Activated CD4-positive, alpha-beta T cell treated with anti-CD3 and anti-CD28 coated beads, Interleukin-2, amount 50 U/mL, for 48 hours (primary cell): ENCODE measurements around the gene SNX5.

Experiments
- DNase-seq, 2 experiments: peaks; one replicate each; pipeline ENCODE4 v3.0.0-alpha.2; 2020

The SNX5 gene

DNA sequence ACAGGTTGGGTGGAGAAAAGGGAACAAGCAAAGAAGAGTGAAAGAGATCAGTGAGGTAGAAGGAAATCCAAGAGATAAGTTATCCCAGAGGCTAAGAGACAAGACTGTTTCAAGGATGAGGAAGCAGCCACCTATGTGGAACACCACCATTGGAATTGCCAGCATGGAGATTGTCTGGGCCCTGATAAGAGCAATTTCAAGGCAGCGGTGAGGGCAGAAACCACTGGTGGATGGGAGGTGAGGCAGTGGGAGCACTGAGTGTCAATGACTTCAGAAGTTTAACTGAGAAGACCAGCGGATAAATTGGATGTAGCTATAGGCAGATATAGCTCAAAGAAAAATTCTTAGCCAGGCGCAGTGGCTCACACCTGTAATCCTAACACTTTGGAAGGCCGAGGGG lies 56.7 kb downstream of the SNX5 start:
- no peak for DNase-seq

DNA sequence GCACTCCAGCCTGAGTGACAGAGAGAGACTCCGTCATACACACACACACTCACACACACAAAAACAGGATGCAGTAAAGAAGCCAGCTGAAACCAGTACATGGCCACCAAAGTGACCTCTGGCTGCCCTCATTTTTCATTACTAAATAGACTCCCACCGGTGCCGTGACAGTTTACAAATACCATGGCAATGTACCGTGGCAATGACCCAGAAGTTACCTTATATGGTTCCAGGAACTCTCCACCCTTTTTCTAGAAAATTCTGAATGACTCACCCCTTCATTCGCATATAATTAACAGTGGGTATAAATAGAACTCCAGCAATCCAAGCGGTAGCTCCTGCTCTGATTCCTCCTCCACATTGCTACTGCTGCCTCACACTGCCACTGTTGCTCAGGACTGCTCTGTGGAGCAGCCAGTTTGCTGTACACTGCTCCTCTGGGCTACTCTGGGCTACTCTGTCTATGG lies 57.7 kb downstream of the SNX5 start:
- DNase-seq, result no peak

DNA sequence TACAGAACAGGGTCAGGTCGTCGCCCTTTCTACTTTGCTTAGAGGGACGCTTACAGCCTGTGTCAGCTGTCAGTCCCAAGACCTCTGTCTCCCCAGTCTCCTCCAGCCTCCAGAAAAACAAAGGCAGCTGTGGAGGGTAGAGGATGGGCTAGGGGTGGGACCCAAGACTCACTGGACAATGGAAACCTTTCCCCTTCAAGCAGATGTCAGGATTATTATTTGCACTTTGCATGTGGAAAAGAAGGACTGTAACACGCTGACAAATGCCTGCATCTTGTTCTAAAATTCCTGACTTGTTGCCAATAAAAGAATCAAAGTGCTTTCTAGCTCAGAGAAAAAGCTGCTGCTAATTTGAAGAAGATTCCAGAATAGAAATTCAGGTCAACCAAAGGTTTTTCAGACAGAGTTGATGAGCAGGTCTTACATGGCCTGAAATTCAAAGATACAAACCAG lies 58.7 kb downstream of the SNX5 start:
- DNase-seq, result no peak

DNA sequence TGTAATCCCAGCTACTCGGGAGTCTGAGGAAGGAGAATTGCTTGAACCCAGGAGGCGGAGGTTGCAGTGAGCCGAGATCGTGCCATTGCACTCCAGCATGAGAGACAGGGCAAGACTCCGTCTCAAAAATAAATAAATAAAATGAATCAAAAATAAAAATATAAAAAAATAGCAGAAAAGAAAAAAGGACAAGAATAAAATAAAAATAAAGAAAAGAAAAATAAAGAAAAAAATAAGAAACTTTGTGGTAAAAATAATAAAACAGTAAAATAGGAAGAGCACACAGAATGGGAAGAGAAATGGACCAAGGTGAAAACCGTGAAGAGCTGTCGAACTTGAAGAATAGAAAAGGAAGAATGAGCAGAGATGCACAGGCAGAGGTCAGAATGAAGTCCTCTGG lies 63.0 kb downstream of the SNX5 start:
- no peak for DNase-seq

DNA sequence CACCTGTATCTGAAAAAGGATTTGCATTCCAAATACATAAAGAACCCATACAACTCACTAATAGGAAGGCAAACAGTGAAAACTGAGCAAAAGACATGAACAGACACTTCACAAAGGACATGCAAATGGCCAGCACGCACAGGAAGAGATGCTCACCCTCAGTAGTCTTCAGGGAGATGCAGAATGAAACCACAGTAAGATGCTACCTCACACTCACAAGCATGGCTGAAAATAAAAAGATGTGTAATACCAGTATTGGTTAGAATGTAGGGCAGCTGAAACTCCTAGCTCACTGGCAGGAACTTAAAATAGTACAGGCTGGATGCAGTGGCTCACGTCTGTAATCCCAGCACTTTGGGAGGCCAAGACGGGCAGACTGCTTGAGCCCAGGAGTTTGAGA lies 64.6 kb downstream of the SNX5 start:
- DNase-seq, result no peak

DNA sequence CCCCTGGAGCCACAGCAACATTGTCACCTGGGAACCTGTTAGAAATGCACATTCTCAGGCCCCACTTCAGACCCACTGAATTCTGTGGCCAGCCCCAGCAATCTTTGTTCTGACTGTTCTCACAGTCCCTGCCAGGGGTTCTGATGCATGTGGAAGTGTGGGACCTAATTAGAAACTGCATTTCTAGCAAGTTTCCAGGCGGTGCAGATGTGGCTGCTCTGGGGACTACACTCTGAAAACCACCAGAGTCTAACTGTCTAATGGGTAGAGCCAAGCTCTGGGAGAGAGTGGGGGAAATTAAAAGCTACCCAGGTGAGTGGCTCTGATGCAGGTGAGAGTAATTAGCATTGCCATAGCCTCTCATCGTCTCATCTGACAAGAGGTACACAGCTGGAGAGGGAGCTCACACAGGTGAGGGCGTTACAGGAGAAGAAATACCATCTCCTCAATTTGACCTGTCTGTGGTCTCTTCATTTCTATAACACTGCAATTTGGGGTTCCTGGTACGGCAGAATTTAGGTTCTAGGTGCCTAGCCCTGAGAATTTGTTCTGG lies 66.0 kb downstream of the SNX5 start:
- no peak for DNase-seq

DNA sequence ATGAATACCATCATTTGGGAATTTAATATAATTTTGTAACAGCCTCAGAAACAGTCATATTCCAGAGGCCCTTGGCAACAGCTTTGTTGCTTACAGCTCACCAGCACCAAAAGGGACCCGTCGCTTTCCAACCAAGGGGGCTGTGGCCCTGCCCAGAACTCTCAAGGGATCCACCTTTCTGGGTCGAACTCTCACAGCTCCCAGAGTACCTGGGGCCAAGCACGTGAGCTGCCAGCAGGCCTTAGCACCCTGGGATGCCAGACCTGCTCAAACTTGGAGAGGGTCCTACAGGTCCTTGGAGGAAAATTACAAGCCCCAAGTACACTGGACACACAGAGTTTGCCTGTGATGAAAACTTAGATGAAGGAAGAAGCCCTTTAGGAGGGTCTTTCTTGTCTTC lies 66.6 kb downstream of the SNX5 start:
- no peak for DNase-seq

DNA sequence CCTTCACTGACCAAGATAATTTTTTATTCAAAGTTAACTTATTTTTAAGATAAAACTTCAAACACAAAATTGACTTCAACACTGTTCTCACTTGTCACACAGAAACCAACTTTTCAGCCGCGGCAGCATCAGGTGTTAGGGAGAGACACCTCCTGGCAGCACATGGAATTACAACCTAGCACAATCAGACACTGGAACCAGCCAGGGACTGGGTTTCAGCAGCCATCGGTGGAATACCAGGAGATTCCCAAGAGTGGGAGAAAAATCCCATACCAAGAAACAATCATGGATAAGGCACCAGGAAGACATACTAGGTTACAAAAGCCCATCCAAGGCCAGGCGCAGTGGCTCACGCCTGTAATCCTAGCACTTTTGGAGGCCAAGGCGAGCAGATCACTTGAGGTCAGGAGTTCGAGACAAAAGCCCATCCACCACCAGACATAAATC lies 70.0 kb downstream of the SNX5 start:
- peak; percentile 63 to 73 for DNase-seq

DNA sequence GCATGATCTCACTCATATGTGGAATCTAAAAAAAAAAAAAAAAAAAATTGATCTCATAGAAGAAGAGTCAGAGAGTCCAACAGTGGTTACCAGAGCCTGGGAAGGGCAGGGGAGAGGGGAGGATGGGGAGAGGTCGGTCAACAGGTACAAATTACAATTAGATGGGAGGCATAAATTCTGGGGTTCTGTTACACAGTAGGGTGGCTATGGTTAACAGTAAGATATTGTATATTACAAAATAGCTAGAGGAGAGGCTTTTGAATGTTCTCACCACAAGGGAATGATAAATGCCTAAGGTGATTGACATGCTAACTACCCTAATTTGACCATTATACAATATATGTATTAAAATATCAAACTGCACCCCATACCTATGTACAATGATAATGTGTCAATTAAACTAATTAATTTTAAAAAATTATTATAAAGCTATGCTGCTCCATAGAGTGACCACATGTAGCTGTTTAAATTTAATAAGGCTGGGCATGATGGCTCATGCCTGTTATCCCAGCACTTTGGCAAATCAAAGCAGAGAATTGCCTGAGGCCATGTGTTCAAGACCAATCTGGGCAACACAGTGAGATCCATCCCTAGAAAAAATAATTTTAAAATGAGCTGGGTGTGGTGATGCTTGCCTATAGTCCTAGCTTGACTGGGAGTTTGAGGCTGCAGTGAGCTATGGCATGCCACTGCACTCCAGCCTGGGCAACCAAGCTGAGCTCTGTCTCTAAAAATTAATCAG lies 70.9 kb downstream of the SNX5 start:
- no peak for DNase-seq

DNA sequence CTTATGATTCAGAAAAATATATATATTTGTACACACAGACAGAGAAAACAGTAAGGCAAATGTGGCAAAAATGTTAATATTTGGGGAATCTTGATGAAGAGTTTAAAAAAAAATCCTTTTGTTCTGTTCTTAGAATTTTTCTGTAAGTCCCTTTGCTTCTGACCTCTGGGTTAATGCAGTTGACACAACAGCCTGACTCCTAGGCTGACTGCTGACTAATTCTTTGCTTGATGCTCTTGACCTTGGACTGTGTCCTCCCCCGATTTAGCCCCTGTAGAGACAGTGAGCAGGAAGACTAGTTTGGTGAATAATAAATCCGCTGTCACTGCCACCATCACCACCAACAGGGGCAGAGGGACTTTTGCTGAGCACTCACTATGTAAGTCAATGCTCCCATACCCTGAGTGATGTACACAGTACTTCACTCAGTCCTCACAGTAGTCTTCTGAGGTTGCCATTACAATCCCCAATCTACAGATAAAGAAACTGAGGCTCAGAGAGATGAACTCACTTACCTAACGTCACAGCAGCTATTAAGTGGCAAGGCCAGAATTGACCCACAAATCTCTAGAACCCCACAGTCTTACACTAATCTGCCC lies 71.7 kb downstream of the SNX5 start:
- DNase-seq, result no peak

DNA sequence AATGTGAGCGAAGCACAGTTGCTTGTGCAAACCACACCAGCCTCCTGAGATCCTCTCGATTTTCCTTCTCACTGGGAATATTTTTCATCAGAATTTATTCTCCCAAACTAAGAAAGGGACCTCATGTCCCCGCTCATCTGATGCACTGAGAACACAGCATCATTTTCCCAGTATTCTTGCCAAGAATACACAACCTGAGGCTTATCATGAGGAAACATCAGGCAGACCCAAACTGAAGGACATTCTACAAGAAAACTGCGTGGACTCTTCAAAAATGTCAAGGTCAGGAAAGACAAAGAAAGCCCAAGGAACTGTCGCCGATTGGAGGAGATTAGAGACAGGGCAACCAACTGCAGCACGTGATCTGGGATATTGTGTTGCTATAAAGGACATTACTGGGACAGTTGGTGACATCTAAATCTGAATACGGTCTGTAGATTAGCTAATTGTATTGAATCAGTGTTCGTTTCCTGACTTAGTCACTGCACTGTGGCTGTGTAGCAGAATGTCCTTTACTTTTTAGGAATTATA lies 72.3 kb downstream of the SNX5 start:
- DNase-seq, result no peak

DNA sequence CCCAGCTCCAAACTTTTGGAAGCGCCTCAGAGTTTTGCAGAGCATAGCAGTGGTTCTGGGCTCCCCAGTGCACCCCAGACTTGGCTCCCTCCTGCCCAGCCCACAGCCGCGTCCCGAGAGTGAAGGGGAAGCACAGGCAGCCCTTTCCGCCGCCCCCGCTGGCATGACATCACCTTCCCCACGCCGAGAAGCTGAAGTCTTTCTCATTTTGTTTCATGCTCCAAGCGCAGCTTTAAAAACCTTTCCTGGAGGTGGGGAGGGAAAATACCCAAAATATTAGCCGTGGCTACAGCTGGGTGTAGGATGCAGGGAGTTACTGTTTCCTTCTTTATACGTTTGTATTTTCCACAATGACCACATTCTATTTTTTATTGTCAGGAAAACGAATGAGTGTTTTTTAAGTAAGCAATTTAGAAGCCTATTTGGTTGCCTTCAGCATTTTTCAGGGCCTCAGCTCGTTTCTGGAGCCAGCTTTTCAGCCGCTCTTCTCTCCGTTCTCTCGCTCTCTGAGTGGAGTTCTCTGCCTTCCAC lies 72.9 kb downstream of the SNX5 start:
- peak; percentile 74 to 83 for DNase-seq

DNA sequence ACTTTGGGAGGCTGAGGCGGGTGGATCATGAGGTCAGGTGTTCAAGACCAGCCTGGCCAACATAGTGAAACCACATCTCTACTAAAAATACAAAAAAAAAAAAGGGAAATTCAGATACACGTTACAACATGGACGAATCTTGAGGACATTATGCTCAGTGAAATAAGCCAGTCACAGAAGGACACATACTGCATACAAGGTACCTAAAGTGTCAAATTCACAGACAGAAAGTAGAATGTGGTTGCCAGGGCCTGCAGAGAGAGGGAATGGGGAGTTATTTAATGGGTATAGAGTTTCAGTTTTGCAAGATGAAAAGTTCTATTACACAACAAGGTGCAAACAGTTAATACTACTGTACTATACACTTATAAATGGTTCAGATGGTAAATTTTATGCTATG lies 75.1 kb downstream of the SNX5 start:
- no peak for DNase-seq

DNA sequence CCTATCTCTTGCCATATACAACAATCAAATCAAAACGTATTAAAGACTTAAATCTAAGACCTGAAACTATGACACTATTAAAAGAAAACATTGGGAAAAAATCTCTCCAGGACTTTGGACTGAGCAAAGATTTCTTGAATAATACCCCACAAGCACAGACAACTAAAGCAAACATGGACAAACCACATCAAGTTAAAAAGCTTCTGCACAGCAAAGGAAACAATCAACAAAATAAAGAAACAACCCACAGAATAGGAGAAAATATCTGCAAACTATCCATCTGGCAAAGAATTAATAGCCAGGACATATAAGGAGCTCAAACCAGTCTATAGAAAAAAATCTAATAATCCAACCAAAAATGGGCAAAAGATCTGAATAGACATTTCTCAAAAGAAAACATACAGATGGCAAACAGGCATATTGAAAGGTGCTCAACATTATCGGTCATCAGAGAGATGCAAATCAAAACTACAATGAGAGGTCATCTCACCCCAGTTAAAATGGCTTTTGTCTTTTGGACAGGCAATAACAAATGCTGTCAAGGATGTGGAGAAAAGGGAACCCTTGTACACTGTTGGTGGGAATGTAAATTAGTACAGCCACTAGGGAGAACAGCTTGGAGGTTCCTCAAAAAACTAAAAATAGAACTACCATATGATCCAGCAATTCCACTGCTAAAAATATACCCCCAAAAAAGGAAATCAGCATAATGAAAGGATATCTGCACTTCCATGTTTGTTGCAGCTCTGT lies 76.2 kb downstream of the SNX5 start:
- DNase-seq, result no peak
